ENCODE data around the gene PGP.

The PGP gene

DNA sequence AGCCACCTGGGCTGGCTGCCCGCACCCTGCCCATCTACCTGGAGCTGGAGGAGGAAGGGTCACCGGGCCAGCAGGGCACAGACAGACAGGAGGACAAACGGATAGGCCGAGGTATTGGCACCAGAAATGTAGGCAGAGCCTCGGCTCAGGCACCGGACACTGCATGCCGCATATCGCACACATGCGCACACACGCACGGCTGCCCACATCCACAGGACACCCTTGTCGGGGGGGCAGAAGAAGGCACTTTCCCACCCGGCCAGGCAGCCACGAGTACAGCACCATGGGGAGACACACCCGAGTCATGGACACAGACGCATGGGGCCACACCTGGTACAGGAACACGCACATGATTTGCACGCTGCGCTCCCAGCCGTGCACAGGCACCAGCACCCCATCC lies 32.7 kb downstream of the PGP start:
- no peak for DNase-seq (ENCODE audit: low read depth)

- DNase-seq (ENCODE audit: low read depth), result no peak
These were observed 33.4 kb downstream of the PGP start for GRCh38 chr16:2180962-2181923.

GRCh38 chr16:2180461-2180860 lies 34.2 kb downstream of the PGP start:
- no peak for DNase-seq (ENCODE audit: low read depth)

DNA sequence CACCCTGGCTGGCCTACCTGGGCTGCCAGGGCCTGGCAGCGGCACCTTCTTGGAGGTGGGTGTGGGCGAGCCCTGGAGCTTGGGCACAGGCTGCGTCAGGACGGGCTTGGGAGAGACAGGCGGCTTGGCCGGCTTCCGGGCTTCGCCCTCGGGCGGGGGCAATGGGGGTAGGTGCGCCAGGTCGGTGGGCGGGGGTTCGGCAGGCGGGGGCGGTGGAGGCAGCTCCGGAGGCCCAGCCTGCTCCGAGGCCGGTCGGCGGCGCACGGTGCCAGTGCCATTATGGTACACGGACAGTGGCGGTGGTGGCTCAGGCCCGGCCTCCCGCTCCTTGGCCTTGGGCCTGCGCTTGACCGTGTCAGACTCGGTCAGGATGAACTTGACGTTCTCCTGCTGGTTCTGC lies 35.1 kb downstream of the PGP start:
- no peak for DNase-seq (ENCODE audit: low read depth)

DNA sequence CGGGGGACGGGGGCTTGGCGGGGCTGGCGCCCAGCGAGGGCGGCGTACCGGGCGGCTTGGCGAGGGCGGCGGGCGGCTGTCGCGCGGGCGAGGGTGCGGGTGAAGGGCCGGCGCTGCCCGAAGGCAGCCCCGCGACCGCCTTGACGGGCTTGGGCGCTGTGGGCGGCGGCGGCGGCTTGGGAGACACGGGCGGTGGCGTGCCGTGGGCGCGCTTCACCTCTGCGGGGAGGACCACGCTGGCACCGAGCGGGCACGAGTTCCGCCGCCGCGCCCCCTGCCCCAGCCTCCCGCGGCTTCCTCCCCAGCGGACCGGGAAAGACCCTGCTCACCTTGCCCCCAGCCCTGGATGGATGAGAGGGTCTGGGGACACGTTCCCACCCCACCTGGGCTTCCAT lies 35.5 kb downstream of the PGP start:
- DNase-seq (ENCODE audit: low read depth), result no peak

- no peak for DNase-seq (ENCODE audit: low read depth)
These were observed 36.1 kb downstream of the PGP start for GRCh38 chr16:2178321-2179106.

- no peak for DNase-seq (ENCODE audit: low read depth)
These were observed 37.1 kb downstream of the PGP start for GRCh38 chr16:2177561-2177960.

GRCh38 chr16:2177101-2177500 lies 37.5 kb downstream of the PGP start:
- no peak for DNase-seq (ENCODE audit: low read depth)

DNA sequence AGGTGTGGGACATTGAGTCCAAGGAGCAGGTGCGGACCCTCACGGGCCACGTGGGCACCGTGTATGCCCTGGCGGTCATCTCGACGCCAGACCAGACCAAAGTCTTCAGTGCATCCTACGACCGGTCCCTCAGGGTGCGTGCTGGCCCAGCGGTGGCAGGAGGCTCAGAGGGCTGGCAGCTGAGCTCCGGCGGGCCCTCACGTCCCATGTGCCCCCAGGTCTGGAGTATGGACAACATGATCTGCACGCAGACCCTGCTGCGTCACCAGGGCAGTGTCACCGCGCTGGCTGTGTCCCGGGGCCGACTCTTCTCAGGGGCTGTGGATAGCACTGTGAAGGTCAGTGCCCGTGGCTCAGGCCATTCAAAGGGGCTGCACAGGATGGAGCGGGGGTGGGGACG lies 38.6 kb downstream of the PGP start:
- no peak for DNase-seq (ENCODE audit: low read depth)

DNA sequence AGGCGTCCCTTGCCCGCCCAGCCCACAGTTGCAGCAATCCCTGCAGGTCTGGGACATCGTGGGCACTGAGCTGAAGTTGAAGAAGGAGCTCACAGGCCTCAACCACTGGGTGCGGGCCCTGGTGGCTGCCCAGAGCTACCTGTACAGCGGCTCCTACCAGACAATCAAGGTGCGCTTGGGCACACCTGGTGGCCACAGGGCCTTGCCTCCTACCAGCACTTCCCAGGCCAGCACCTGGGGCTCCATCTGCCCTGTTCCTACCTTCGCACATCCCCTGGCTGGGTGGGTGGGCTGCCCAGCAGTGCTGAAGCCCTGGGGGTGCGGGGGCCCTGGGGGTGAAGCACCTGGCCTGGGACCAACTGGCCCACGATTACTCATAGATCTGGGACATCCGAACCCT lies 39.2 kb downstream of the PGP start:
- no peak for DNase-seq (ENCODE audit: low read depth)

- no peak for DNase-seq (ENCODE audit: low read depth)
These were observed 40.1 kb downstream of the PGP start for GRCh38 chr16:2174396-2175131.

DNA sequence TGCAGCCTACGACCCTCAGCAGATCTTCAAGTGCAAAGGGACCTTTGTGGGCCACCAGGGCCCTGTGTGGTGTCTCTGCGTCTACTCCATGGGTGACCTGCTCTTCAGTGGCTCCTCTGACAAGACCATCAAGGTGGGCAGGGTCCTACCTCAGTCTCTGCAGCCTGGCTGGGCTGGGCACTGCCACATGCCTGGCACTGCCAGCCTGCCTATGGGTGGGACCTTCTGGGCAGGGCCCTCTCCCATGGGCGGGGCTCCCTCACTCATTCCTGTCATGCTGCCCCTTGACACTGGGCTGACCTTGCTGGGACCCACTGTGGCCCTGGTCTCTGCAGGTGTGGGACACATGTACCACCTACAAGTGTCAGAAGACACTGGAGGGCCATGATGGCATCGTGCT lies 40.7 kb downstream of the PGP start:
- DNase-seq (ENCODE audit: low read depth), result no peak

DNA sequence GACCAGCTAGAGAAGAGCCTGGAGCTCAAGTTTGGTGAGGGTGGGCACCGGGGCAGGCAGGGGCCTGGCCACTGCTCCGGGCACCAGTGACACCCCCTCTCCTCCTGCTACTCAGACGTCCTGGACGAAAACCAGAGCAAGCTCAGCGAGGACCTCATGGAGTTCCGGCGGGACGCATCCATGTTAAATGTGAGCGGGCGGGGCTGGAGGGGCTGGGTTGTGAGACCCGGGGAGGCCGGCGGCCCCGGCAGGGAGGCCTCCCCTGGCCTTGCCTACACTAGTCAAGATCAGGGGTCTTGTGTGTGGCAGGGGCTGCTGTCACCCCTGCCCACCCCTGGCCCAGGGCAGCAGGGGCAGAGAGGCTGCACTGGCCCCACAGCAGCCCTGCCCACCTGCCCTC lies 41.3 kb downstream of the PGP start:
- no peak for DNase-seq (ENCODE audit: low read depth)

DNA sequence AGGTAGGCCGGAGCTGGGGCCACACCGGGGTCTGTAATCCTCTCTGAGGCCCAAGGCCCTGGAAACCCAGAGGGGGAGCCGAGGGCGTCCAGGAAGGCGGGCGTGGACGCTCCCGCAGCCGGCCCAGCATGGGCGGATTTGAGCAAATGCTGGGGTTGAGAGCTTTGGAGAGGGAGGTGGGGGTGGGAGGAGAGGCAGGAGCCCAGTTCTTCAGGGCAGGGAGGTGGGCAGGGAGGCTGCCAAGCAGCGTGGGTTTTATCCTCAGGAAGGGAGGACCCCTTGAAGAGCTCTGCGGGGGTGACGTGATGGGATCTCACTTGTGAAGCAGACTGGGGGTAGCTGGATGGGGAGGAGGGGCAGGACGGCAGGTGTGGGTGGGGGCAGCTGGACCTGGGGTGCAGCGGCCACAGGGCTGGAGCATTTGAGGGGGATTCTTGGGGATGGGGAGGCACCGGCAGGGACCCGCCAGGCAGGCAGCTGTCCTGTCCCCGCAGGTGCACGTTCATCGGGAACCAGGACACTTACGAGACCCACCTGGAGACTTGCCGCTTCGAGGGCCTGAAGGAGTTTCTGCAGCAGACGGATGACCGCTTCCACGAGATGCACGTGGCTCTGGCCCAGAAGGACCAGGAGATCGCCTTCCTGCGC lies 41.8 kb downstream of the PGP start:
- no peak for DNase-seq (ENCODE audit: low read depth)

DNA sequence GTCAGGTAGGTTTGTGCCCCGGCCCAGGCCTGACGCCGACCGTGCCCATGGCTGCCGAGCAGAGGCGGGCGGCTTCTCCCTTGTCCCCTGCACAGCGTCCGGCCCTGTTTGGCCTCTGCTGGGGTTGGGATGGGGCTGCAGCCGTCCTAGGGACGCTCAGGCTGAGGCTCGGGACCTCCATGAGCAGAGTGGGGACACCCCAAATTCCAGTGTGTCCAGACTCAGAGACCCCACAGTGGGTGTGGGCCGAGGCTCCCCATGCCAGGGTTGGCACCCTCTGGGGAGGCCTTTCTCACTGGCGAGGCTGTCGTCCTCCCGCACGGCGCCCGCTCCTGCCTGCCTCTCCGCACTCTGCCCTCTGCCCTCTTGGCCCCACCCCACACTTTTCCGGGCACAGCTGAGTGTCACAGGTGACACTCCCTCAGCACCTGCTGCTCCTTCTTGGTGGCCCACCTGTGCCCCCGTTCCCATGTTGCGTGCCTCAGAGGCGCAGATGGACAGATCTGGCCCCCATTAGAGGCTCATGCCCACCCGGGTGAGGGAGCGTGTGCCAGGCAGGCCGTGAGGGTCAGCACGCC lies 43.0 kb downstream of the PGP start:
- no peak for DNase-seq (ENCODE audit: low read depth)

- DNase-seq (ENCODE audit: low read depth), result no peak
These were observed 43.8 kb downstream of the PGP start for GRCh38 chr16:2170587-2171435.

DNA sequence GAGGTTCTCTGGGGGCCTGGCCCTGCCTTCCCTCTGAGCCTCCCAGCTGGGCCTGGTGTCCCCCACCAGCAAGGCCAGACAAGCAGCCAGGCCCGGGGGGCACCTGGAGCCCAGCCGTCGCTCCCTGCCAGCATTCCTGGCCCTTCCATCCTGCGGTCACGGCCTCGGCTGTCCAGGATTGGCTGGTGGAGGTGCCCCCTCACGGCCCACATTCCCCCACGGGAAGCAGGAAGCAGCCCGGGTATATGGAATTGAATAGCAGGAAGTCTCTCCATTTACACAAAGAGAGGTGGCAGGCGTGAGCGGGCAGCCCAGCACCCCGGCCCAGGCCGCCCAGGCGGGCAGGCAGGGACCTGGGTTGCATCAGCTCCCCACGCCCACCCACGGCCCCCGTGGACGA lies 44.6 kb downstream of the PGP start:
- DNase-seq (ENCODE audit: low read depth), result no peak

DNA sequence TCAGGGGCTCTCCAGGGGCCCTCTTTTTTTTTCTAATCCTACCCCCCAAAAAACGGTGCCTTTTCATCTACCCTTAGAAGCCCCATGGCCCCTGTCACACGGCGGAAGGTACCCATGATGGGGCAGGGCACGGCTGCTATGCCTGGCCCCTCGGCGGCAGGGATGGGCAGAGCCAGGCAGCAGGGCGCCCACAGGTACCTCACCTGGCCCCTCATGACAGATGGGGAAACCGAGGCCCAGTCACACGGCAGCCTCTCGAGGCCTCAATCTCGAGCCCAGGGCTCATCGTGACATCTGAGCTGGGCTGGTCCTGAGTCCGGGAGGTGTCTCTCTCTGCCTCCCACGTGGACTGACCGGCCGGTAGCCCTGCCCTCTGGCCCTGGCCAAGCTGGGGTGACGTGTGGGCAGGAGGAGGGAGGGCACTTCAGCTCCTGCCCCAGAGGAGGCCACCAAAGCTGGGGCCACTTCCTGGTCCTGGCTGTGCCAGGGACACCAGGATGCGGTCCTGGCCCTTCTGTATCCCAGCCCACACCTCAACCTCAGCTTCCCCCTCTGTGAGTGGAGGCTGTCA lies 47.5 kb downstream of the PGP start:
- DNase-seq (ENCODE audit: low read depth), result no peak

DNA sequence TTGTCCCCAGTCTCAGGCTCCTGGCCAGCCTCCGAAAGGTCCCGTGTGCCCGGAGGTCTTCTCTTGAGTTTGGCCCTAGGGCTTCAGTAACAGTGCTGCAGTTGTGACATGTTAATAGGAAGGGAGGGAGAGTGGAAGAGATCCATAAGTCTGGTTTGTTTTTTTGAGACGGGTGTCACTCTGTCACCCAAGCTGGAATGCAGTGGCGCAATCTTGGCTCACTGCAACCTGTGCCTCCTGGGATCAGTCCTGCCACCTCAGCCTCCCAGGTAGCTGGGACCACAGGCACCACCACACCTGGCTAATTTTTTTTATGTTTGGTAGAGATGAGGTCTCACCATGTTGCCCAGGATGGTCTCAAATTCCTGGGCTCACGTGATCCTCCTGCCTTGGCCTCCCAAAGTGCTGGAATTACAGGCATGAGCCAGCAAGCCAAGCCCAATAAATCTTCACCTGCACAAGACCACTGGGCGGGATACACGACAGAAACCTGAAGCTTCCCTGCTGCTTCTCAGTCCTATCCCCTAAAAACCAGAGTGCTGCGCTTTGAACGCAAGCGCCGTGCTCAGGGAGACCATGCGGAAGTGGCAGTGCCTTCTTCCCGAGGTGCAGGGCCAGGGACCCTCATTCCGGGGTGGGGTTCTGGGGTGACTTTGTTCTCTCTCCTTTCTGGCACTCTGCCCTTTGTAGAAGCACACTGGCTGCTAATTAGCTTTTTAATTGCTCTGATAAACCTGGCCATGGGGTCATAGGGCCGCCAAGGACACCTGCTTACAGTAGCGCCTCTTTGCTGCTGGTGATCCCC lies 48.2 kb downstream of the PGP start:
- no peak for DNase-seq (ENCODE audit: low read depth)

GRCh38 chr16:2165861-2166260 lies 48.8 kb downstream of the PGP start:
- DNase-seq (ENCODE audit: low read depth), result no peak
